ENCODE data around the gene AK8.

DNA sequence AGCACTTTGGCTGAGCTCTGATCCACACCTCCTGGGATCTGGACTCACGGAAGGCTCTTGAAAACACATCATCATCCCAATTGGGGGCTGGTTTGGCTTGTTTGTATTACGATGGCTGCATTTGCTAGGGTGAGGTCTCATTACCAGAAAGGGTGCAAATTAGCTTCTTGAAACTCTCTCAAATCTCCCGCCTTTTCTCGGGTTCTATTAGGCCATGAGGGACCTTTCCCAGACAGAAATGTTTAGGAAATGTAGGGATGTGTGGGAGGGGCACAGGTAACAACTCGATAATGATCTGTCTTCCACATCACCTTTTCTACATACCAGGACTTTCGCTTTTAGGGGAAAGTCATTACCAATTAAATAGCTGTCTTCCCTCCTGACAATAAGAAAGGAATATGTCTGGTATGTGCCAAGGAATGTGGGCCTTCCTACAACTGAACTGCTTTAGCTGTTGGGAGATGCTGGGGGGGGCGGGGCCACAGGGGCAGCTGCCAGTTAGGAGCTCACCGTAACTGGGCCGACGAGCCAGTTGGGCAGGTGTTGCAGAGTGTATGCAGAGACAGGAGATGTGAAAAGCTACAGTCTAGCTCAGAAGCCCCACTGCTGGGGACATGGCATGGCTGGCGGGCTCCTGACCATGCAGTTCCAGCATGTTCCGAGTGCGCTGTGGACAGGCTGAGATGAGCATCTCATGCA, 71.2 kb downstream of the AK8 start:
- TF ChIP-seq POLR2A (IDR thresholded peaks at IDR 0.05) = no peak
- TF ChIP-seq, protein P1, sequence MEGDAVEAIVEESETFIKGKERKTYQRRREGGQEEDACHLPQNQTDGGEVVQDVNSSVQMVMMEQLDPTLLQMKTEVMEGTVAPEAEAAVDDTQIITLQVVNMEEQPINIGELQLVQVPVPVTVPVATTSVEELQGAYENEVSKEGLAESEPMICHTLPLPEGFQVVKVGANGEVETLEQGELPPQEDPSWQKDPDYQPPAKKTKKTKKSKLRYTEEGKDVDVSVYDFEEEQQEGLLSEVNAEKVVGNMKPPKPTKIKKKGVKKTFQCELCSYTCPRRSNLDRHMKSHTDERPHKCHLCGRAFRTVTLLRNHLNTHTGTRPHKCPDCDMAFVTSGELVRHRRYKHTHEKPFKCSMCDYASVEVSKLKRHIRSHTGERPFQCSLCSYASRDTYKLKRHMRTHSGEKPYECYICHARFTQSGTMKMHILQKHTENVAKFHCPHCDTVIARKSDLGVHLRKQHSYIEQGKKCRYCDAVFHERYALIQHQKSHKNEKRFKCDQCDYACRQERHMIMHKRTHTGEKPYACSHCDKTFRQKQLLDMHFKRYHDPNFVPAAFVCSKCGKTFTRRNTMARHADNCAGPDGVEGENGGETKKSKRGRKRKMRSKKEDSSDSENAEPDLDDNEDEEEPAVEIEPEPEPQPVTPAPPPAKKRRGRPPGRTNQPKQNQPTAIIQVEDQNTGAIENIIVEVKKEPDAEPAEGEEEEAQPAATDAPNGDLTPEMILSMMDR (IDR thresholded peaks at IDR 0.05) = no peak

Data from body of pancreas (tissue), 4 donors.